HL-60 (cell line): ENCODE results near the gene RNASE2.
A peak's percentile ranks its signal among the peaks of the same experiment; 100 is the strongest.
"Not testable (repeated sequence)": the region's sequence is repeated elsewhere in the genome, so short reads cannot be mapped to it uniquely, and the experiment has no call there.

Experiments used
- DNase-seq, 2 experiments: peaks; one replicate each; pipeline ENCODE4 v3.0.0-alpha.2; 2010 to 2020; ENCODE audit warnings: low read depth in 1 of 2, low spot score in 1 of 2
- H3K27ac ChIP-seq: fragments of 250-450 bp; sonication (Bioruptor Pico); replicated peaks from 2 replicates; pipeline ENCODE4 v1.5.1; 2020; ENCODE audit warnings: mild to moderate bottlenecking, moderate library complexity
- H3K27me3 ChIP-seq: fragments of 250-450 bp; sonication (Bioruptor Pico); 2 replicates; pipeline ENCODE4 v1.5.1; 2021; ENCODE audit warnings: mild to moderate bottlenecking, moderate library complexity; ENCODE audit not compliant: insufficient read depth, poor library complexity, severe bottlenecking
- H3K4me3 ChIP-seq: replicated peaks from 2 replicates; pipeline ENCODE4 v1.5.1; 2011; ENCODE audit warnings: mild to moderate bottlenecking, control low read depth, low read length; ENCODE audit not compliant: insufficient read depth
- GABPA ChIP-seq: IDR thresholded peaks from 2 replicates; pipeline ENCODE4 v1.6.1; 2012; ENCODE audit warnings: low read depth
- POLR2AphosphoS5 ChIP-seq: IDR thresholded peaks from 2 replicates; pipeline ENCODE4 v1.6.1; 2012; ENCODE audit warnings: low read depth
- SPI1 ChIP-seq: IDR thresholded peaks from 2 replicates; pipeline ENCODE4 v1.6.1; 2012; ENCODE audit warnings: low read depth, mild to moderate bottlenecking, borderline replicate concordance
- TF ChIP-seq, protein P1 (sequence below): IDR thresholded peaks from 2 replicates; pipeline ENCODE4 v1.6.1; 2012; ENCODE audit warnings: low read depth; ENCODE audit not compliant: insufficient replicate concordance
- TF ChIP-seq, protein P2 (sequence below): IDR thresholded peaks from one replicate; pipeline ENCODE4 v1.5.1; 2011; ENCODE audit warnings: low read length, control low read depth, inconsistent platforms; ENCODE audit not compliant: insufficient read depth

RNASE2 gene

GRCh38 chr14:20934148-20934762, 21.0 kb upstream of the RNASE2 start:
- Histone ChIP-seq H3K4me3 (no peak overlapping the region), H3K27me3 (no peaks in the 10 kb centered on the region), H3K27ac (no peak overlapping the region)
- DNase-seq = no peak
- TF ChIP-seq, protein P1, sequence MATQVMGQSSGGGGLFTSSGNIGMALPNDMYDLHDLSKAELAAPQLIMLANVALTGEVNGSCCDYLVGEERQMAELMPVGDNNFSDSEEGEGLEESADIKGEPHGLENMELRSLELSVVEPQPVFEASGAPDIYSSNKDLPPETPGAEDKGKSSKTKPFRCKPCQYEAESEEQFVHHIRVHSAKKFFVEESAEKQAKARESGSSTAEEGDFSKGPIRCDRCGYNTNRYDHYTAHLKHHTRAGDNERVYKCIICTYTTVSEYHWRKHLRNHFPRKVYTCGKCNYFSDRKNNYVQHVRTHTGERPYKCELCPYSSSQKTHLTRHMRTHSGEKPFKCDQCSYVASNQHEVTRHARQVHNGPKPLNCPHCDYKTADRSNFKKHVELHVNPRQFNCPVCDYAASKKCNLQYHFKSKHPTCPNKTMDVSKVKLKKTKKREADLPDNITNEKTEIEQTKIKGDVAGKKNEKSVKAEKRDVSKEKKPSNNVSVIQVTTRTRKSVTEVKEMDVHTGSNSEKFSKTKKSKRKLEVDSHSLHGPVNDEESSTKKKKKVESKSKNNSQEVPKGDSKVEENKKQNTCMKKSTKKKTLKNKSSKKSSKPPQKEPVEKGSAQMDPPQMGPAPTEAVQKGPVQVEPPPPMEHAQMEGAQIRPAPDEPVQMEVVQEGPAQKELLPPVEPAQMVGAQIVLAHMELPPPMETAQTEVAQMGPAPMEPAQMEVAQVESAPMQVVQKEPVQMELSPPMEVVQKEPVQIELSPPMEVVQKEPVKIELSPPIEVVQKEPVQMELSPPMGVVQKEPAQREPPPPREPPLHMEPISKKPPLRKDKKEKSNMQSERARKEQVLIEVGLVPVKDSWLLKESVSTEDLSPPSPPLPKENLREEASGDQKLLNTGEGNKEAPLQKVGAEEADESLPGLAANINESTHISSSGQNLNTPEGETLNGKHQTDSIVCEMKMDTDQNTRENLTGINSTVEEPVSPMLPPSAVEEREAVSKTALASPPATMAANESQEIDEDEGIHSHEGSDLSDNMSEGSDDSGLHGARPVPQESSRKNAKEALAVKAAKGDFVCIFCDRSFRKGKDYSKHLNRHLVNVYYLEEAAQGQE = no peak
- TF ChIP-seq POLR2AphosphoS5 (no peak), GABPA (no peak), SPI1 (no peak)
- TF ChIP-seq, protein P2, sequence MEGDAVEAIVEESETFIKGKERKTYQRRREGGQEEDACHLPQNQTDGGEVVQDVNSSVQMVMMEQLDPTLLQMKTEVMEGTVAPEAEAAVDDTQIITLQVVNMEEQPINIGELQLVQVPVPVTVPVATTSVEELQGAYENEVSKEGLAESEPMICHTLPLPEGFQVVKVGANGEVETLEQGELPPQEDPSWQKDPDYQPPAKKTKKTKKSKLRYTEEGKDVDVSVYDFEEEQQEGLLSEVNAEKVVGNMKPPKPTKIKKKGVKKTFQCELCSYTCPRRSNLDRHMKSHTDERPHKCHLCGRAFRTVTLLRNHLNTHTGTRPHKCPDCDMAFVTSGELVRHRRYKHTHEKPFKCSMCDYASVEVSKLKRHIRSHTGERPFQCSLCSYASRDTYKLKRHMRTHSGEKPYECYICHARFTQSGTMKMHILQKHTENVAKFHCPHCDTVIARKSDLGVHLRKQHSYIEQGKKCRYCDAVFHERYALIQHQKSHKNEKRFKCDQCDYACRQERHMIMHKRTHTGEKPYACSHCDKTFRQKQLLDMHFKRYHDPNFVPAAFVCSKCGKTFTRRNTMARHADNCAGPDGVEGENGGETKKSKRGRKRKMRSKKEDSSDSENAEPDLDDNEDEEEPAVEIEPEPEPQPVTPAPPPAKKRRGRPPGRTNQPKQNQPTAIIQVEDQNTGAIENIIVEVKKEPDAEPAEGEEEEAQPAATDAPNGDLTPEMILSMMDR = no peak

- Histone ChIP-seq H3K4me3 (no peak overlapping the region), H3K27ac (no peak overlapping the region), H3K27me3 (no peaks in the 10 kb centered on the region)
- no peak for DNase-seq
- TF ChIP-seq SPI1 = 0 out of 2 replicates have a peak, but pooled peaks have one; percentile 6
- TF ChIP-seq, protein P2 = no peak
Observed at GRCh38 chr14:20935303-20935984, 19.8 kb upstream of the RNASE2 start.

- peak overlapping the region; percentile 57 for H3K27ac ChIP-seq
- not testable (repeated sequence) for H3K27me3 ChIP-seq, H3K4me3 ChIP-seq
- TF ChIP-seq POLR2AphosphoS5 (0 out of 2 replicates have a peak, but pooled peaks have one; percentile 24), SPI1 (peak; percentile 88)
- DNase-seq = peak in 1 of 2 experiments; percentile 85
Observed at GRCh38 chr14:20945146-20945545, 10.1 kb upstream of the RNASE2 start.

- not testable (repeated sequence) for H3K27me3 ChIP-seq, H3K4me3 ChIP-seq, DNase-seq, H3K27ac ChIP-seq
Observed at GRCh38 chr14:20946707-20947106, 8.6 kb upstream of the RNASE2 start.

- peak in 1 of 2 experiments; percentile 93 for DNase-seq
- H3K27ac ChIP-seq = peak overlapping the region; percentile 92
- H3K27me3 ChIP-seq = not testable (repeated sequence)
- H3K4me3 ChIP-seq = peak overlapping the region; percentile 43
- 0 out of 2 replicates have a peak, but pooled peaks have one; percentile 0 for TF ChIP-seq GABPA
- peak; percentile 40 for TF ChIP-seq POLR2AphosphoS5
- peak; percentile 60 for TF ChIP-seq SPI1
Observed at GRCh38 chr14:20955538-20955873, 219 bp downstream of the RNASE2 start.

DNA sequence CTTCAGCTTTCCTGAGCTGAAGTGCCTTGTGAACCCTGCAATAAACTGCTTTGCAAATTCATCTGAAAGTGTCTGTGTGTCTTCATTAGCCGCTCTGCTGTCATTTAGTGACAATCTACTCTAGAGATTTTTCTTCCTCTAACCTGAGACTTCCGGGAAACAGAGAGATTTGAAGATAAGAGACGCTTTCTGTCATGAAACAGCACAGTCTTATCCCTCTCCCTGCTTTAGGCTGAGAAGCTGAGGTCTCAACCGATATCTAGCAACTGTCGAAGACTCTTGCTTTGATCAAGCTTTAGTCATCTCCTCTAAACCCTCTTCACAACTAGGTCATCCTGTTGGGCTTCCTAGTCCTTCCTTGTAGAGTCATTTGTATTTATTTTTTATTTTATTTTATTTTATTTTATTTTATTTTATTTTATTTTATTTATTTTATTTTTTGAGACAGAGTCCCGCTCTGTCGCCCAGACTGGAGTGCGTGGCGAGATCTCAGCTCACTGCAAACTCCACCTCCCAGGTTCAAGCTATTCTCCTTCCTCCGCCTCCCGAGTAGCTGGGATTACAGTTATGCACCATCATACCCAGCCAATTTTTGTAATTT, 1.2 kb downstream of the RNASE2 start:
- Histone ChIP-seq H3K4me3 (no peak overlapping the region), H3K27me3 (no peaks in the 10 kb centered on the region), H3K27ac (peak overlapping the region; percentile 92)
- peak in 1 of 2 experiments; percentile 24 for DNase-seq
- TF ChIP-seq SPI1 (no peak), POLR2AphosphoS5 (no peak), GABPA (no peak)
- TF ChIP-seq, protein P2 = no peak
- TF ChIP-seq, protein P1 = no peak

DNA sequence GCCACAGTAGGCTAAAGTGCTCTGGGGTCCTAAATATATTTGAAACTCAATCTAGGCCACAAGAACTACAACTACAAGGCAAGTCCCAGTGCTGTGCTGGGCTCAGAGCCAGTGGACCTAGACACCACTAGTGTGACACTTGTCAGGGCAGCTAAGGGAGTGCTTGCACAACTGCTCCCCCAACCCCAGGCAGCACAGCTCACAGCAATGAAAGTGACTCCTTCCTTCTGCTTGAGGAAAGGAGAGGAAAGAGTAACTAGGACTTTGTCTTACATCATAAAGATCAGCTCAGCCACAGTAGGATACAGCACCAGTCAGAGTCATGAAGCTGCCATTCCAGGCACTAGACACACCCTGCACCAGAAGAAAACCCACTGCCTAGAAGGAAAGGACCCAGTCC, 3.7 kb downstream of the RNASE2 start:
- not testable (repeated sequence) for H3K27me3 ChIP-seq, H3K4me3 ChIP-seq
- peak; percentile 61 to 91 for DNase-seq
- H3K27ac ChIP-seq = peak overlapping the region; percentile 82
